Liver (tissue), 9 donors: ENCODE measurements around the gene ABHD16B. TPM values are rescaled to one million over a fixed set of nuclear protein-coding genes. Genes with fewer than 3 reads are reported as not detected.

Experiments used
- DNase-seq: peaks from one replicate; pipeline ENCODE4 v3.0.0-alpha.2; 2017; ENCODE audit warnings: low spot score
- H3K27ac ChIP-seq, 2 donors: one replicate each; pipeline ENCODE4 v1.7.0; 2013; ENCODE audit warnings: inconsistent platforms in 2 of 2, low read length in 2 of 2, control low read depth in 1 of 2, low read depth in 1 of 2, mild to moderate bottlenecking in 1 of 2
- H3K27me3 ChIP-seq, 4 donors: one replicate each; pipeline versions ENCODE4 v1.6.1 to v1.7.0; 2013; ENCODE audit warnings: low read length in 3 of 4, inconsistent platforms in 1 of 4, mild to moderate bottlenecking in 1 of 4, moderate library complexity in 1 of 4; ENCODE audit not compliant: control insufficient read depth in 4 of 4, insufficient read depth in 4 of 4
- H3K36me3 ChIP-seq, 4 donors: one replicate each; pipeline versions ENCODE4 v1.6.1 to v1.7.0; 2013; ENCODE audit warnings: low read length in 3 of 4, mild to moderate bottlenecking in 3 of 4, low read depth in 1 of 4, moderate library complexity in 1 of 4; ENCODE audit not compliant: control insufficient read depth in 4 of 4, insufficient read depth in 3 of 4
- H3K4me1 ChIP-seq, 4 donors: one replicate each; pipeline versions ENCODE4 v1.6.1 to v1.7.0; 2013; ENCODE audit warnings: low read length in 3 of 4, mild to moderate bottlenecking in 3 of 4, moderate library complexity in 1 of 4; ENCODE audit not compliant: control insufficient read depth in 4 of 4, insufficient read depth in 4 of 4
- H3K4me3 ChIP-seq, 3 donors: one replicate each; pipeline versions ENCODE4 v1.6.1 to v1.7.0; 2013; ENCODE audit warnings: low read length in 3 of 3, control low read depth in 1 of 3, low read depth in 1 of 3, mild to moderate bottlenecking in 1 of 3
- H3K9ac ChIP-seq, 2 donors: one replicate each; pipeline ENCODE4 v1.7.0; 2013; ENCODE audit warnings: low read length in 2 of 2, mild to moderate bottlenecking in 2 of 2, moderate library complexity in 2 of 2, control low read depth in 1 of 2, low read depth in 1 of 2
- H3K9me3 ChIP-seq, 4 donors: one replicate each; pipeline versions ENCODE4 v1.6.1 to v1.7.0; 2013; ENCODE audit warnings: low read length in 3 of 4; ENCODE audit not compliant: control insufficient read depth in 4 of 4
- CTCF ChIP-seq: fragments of 150-350 bp; IDR thresholded peaks from 2 replicates; pipeline ENCODE4 v1.5.1; 2017; ENCODE audit warnings: improper control_type of control experiment, low read depth, low read length; ENCODE audit not compliant: missing input control
- FOXA1 ChIP-seq: IDR thresholded peaks from 2 replicates; pipeline ENCODE4 v1.6.1; 2016; ENCODE audit warnings: antibody characterized with exemption
- FOXA2 ChIP-seq: IDR thresholded peaks from 2 replicates; pipeline ENCODE4 v1.6.1; 2016; ENCODE audit warnings: antibody characterized with exemption
- GABPA ChIP-seq, 2 donors: IDR thresholded peaks in 1 of 2; conservative IDR thresholded peaks in 1 of 2; 2 replicates each; pipeline ENCODE4 v1.6.1; 2016; ENCODE audit warnings: antibody characterized with exemption in 2 of 2, mild to moderate bottlenecking in 1 of 2, moderate library complexity in 1 of 2
- HNF4A ChIP-seq, 2 donors: conservative IDR thresholded peaks; 2 replicates each; pipeline ENCODE4 v1.6.1; 2016; ENCODE audit warnings: antibody characterized with exemption in 2 of 2, mild to moderate bottlenecking in 2 of 2
- HNF4G ChIP-seq: IDR thresholded peaks from 2 replicates; pipeline ENCODE4 v1.6.1; 2016; ENCODE audit warnings: antibody characterized with exemption
- NR2F2 ChIP-seq: IDR thresholded peaks from 2 replicates; pipeline ENCODE4 v1.6.1; 2016; ENCODE audit warnings: antibody characterized with exemption
- RXRA ChIP-seq, 2 donors: IDR thresholded peaks; 2 replicates each; pipeline ENCODE4 v1.6.1; 2017 to 2018; ENCODE audit warnings: antibody characterized with exemption in 2 of 2, mild to moderate bottlenecking in 1 of 2
- SP1 ChIP-seq: IDR thresholded peaks from 2 replicates; pipeline ENCODE4 v1.6.1; 2018; ENCODE audit warnings: antibody characterized with exemption, mild to moderate bottlenecking
- TAF1 ChIP-seq: conservative IDR thresholded peaks from 2 replicates; pipeline ENCODE4 v1.6.1; 2016; ENCODE audit warnings: antibody characterized with exemption, mild to moderate bottlenecking
- WGBS: extraction: QIAGEN DNeasy Blood & Tissue Kit; methylation state at CpG from one replicate; pipeline ENCODE4 v1.1.7; 2013; 5-methylcytosine and 5-hydroxymethylcytosine counted together
- polyA plus RNA-seq, 2 donors: library from polyadenylated mRNA; stranded (reverse) in 1 of 2; unstranded in 1 of 2; fragments of 200-250 nt in 1 of 2; fragments of >200 nt in 1 of 2; fragmentation: Nextera tagmentation in 1 of 2; extraction: Ambion mirVana in 1 of 2; gene quantifications; one replicate each; pipeline versions ENCODE4 v1.2.1 to v1.2.3, GENCODE V29; 2013 to 2015
- total RNA-seq, 2 donors: library from RNA; depleted of rRNA; stranded (reverse); fragments of >200 nt; gene quantifications; one replicate each; pipeline ENCODE4 v1.2.3, GENCODE V29; 2014
- TF ChIP-seq, protein P1 (sequence below): IDR thresholded peaks from 2 replicates; pipeline ENCODE4 v1.6.1; 2016; ENCODE audit warnings: antibody characterized with exemption
- donor health status: healthy.
- donor health status: healthy.
- donor health status: healthy.
- donor health status: healthy.
- donor health status: healthy.

Gene ABHD16B
- total and polyA plus RNA-seq, 4 donors, result 0.10 TPM; not detected in 3

DNA sequence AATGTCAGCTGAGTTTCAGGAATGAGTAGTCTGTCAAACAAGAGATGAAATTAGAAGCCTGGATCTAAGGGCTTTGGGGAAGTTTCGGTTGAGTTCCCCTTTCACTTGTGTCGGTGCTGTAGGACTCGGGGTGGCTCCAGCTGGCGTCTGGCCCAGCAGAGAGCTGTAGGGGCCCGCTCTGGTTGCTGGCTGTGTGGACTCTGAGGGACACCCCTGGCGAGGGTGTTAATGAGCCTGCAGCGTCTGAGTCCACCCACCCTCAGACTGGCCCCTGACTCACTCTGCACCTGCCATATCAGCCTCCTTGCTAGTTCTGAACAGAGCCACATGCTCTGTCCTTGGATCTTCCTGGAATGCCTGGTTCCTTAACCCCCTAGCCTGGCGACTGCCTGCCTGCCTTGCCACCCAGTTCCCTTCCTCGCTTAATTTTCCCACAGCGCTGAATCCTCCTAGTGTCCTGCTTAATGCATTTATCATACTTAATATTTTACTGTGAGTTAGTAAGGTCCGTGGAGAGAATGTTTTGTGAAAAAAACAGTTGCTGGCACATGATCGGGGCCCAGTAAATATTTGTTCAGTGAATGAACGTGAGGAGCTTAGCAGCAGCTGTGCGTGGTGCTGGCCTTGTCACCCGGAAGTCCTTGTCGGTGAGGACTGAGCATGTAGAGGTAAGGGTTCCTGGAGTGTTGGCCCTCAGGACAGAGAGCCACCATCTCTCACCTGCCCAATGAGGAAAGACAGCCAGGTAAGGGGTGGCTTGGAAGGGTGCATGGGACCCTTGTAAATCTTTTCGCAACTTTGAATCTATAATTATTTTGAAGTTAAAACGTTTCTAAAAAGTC, 35.2 kb downstream of the ABHD16B start:
- 6% methylated on average over 18 of the region's 18 CpGs for WGBS

DNA sequence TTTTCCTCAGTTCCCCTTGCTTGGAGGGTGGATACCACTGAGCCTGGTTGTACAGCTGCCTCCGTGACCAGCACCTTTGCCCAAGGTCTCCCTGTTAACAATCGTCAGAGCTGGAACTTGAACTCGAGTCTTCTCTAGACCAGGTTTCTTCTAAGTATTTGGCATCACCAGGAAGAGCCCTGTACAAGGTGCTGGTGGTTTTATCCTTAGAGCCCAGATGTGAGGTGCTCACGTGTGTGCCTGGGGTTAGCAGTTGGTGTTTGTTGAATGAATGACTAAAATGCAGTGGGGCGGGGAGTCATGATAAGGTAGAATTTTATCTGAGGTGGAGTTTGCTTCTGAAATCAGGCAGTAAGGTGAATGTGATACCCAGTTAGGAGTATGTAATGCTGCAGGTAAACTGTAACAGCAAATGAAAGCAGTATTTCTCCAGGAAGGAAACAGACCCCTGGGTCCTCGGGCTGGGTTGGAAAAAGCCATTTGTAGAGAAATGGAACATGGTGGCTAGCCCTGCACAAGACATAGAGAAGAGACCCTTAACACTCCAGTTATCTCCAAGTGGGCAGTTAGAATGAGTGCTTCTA, 36.8 kb downstream of the ABHD16B start:
- peak overlapping the region in 1 of 2 donors; percentile 1 for H3K27ac ChIP-seq
- no peak for TF ChIP-seq CTCF
- no peak for TF ChIP-seq HNF4G
- TF ChIP-seq GABPA (IDR thresholded peaks at IDR 0.05 in 1 of 2, conservative IDR thresholded peaks at IDR 0.05 in 1 of 2), result no peak
- TF ChIP-seq FOXA1, result no peak
- TF ChIP-seq, protein P1, sequence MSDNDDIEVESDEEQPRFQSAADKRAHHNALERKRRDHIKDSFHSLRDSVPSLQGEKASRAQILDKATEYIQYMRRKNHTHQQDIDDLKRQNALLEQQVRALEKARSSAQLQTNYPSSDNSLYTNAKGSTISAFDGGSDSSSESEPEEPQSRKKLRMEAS, result no peak
- H3K4me1 ChIP-seq, result peaks cover 3 to 46% (median 28%) of the 10 kb centered on the region in 4 donors
- H3K4me3 ChIP-seq, result no peak overlapping the region
- H3K9ac ChIP-seq, result no peak overlapping the region
- H3K27me3 ChIP-seq, result no peaks in the 10 kb centered on the region
- H3K9me3 ChIP-seq, result no peaks in the 10 kb centered on the region
- no peak for DNase-seq
- 87% methylated on average over 6 of the region's 6 CpGs for WGBS
- H3K36me3 ChIP-seq, result no peaks in the 10 kb centered on the region

More for the DNA sequence above, 35.2 kb downstream of the ABHD16B start:
- Histone ChIP-seq H3K27ac (peak overlapping the region; percentile 86 to 87), H3K9me3 (no peaks in the 10 kb centered on the region), H3K4me1 (peaks cover 3 to 46% (median 28%) of the 10 kb centered on the region in 4 donors), H3K9ac (peak overlapping the region; percentile 64 to 93), H3K36me3 (peaks cover 0 to 2% (median 0%) of the 10 kb centered on the region in 4 donors), H3K4me3 (peak overlapping the region; percentile 31 to 94 (median 90)), H3K27me3 (no peaks in the 10 kb centered on the region)
- DNase-seq, result peak; percentile 56
- no peak for TF ChIP-seq CTCF
- TF ChIP-seq, protein P1, result peak; percentile 84
- no peak for TF ChIP-seq TAF1
- peak; percentile 45 for TF ChIP-seq NR2F2
- peak in 1 of 2 donors; percentile 77 for TF ChIP-seq GABPA (IDR thresholded peaks at IDR 0.05 in 1 of 2, conservative IDR thresholded peaks at IDR 0.05 in 1 of 2)
- peak; percentile 68 for TF ChIP-seq FOXA2
- TF ChIP-seq FOXA1, result no peak
- peak; percentile 34 for TF ChIP-seq SP1
- TF ChIP-seq HNF4A (conservative IDR thresholded peaks at IDR 0.05), result peak; percentile 43
- peak in 1 of 2 donors; percentile 74 for TF ChIP-seq RXRA (IDR thresholded peaks at IDR 0.05)
